H9 (cell line): ENCODE measurements around the gene PCED1A. TPM values are rescaled to one million over a fixed set of nuclear protein-coding genes. Genes with fewer than 3 reads are reported as not detected.

Source experiments
- DNase-seq: peaks from one replicate; pipeline ENCODE4 v3.0.0-alpha.2; 2017
- H2AFZ ChIP-seq: one replicate; pipeline ENCODE4 v1.6.1; 2013; ENCODE audit warnings: mild to moderate bottlenecking, low read length, control low read depth, moderate library complexity
- H2AK5ac ChIP-seq: 2 replicates; pipeline ENCODE4 v1.6.1; 2013; ENCODE audit warnings: low read length, control low read depth, mixed read lengths; ENCODE audit not compliant: insufficient read length
- H2BK120ac ChIP-seq: one replicate; pipeline ENCODE4 v1.6.1; 2013; ENCODE audit warnings: low read depth, mild to moderate bottlenecking, low read length, control low read depth, inconsistent platforms; ENCODE audit not compliant: poor library complexity, severe bottlenecking
- H2BK12ac ChIP-seq: 2 replicates; pipeline ENCODE4 v1.6.1; 2013; ENCODE audit warnings: low read length, control low read depth, mixed read lengths, low read depth; ENCODE audit not compliant: insufficient read length
- H2BK15ac ChIP-seq: 2 replicates; pipeline ENCODE4 v1.6.1; 2013; ENCODE audit warnings: low read depth, low read length, control low read depth
- H2BK20ac ChIP-seq: one replicate; pipeline ENCODE4 v1.6.1; 2013; ENCODE audit warnings: low read depth, mild to moderate bottlenecking, low read length, control low read depth, inconsistent platforms; ENCODE audit not compliant: poor library complexity, severe bottlenecking
- H2BK5ac ChIP-seq: 2 replicates; pipeline ENCODE4 v1.6.1; 2013; ENCODE audit warnings: low read length, control low read depth, mixed read lengths; ENCODE audit not compliant: insufficient read length
- H3K14ac ChIP-seq: 2 replicates; pipeline ENCODE4 v1.6.1; 2013; ENCODE audit warnings: low read length, control low read depth; ENCODE audit not compliant: insufficient read depth
- H3K18ac ChIP-seq: 2 replicates; pipeline ENCODE4 v1.6.1; 2013; ENCODE audit warnings: low read depth, mild to moderate bottlenecking, mixed read lengths, low read length, control low read depth; ENCODE audit not compliant: insufficient read length
- H3K23ac ChIP-seq: 2 replicates; pipeline ENCODE4 v1.6.1; 2013; ENCODE audit warnings: low read length, control low read depth, mixed read lengths, low read depth; ENCODE audit not compliant: insufficient read length
- H3K23me2 ChIP-seq: 2 replicates; pipeline ENCODE4 v1.6.1; 2013; ENCODE audit warnings: low read depth, mild to moderate bottlenecking, mixed read lengths, low read length, control low read depth; ENCODE audit not compliant: insufficient read length, poor library complexity, severe bottlenecking
- H3K27ac ChIP-seq: 2 replicates; pipeline ENCODE4 v1.5.1; 2013; ENCODE audit warnings: low read length, control low read depth, mixed read lengths, low read depth; ENCODE audit not compliant: insufficient read length
- H3K27me3 ChIP-seq: 2 replicates; pipeline ENCODE4 v1.6.1; 2013; ENCODE audit warnings: low read length, control low read depth, inconsistent platforms; ENCODE audit not compliant: insufficient read depth
- H3K4ac ChIP-seq: 2 replicates; pipeline ENCODE4 v1.6.1; 2013; ENCODE audit warnings: low read depth, mild to moderate bottlenecking, control low read depth, inconsistent platforms, low read length, moderate library complexity
- H3K4me1 ChIP-seq: 2 replicates; pipeline ENCODE4 v1.6.1; 2013; ENCODE audit warnings: low read length, control low read depth, inconsistent platforms; ENCODE audit not compliant: insufficient read depth
- H3K4me2 ChIP-seq: 2 replicates; pipeline ENCODE4 v1.6.1; 2013; ENCODE audit warnings: low read length, control low read depth, mixed read lengths; ENCODE audit not compliant: insufficient read length, insufficient read depth
- H3K56ac ChIP-seq: 2 replicates; pipeline ENCODE4 v1.6.1; 2013; ENCODE audit warnings: low read depth, mild to moderate bottlenecking, mixed read lengths, low read length, control low read depth; ENCODE audit not compliant: insufficient read length
- H3K79me1 ChIP-seq: 2 replicates; pipeline ENCODE4 v1.6.1; 2013; ENCODE audit warnings: low read depth, mild to moderate bottlenecking, moderate library complexity, low read length, control low read depth, inconsistent platforms; ENCODE audit not compliant: insufficient read depth, poor library complexity, severe bottlenecking
- H3K79me2 ChIP-seq: 2 replicates; pipeline ENCODE4 v1.6.1; 2013; ENCODE audit warnings: low read length, control low read depth, inconsistent platforms; ENCODE audit not compliant: insufficient read depth
- H3K9ac ChIP-seq: 2 replicates; pipeline ENCODE4 v1.6.1; 2013; ENCODE audit warnings: low read length, control low read depth, mixed read lengths; ENCODE audit not compliant: insufficient read length; ENCODE audit errors: extremely low read depth
- H3K9me3 ChIP-seq: one replicate; pipeline ENCODE4 v1.6.1; 2013; ENCODE audit warnings: low read depth, low read length, inconsistent platforms; ENCODE audit not compliant: control insufficient read depth
- H3T11ph ChIP-seq: one replicate; pipeline ENCODE4 v1.6.1; 2013; ENCODE audit warnings: mild to moderate bottlenecking, low read length, control low read depth, inconsistent platforms
- H4K20me1 ChIP-seq: one replicate; pipeline ENCODE4 v1.6.1; 2013; ENCODE audit not compliant: control insufficient read depth, insufficient read length, insufficient read depth
- H4K5ac ChIP-seq: 2 replicates; pipeline ENCODE4 v1.6.1; 2013; ENCODE audit warnings: low read depth, mild to moderate bottlenecking, mixed read lengths, low read length, control low read depth; ENCODE audit not compliant: insufficient read length
- H4K8ac ChIP-seq: replicated peaks from 2 replicates; pipeline ENCODE4 v1.6.1; 2013; ENCODE audit warnings: low read length, control low read depth, mixed read lengths, low read depth; ENCODE audit not compliant: insufficient read length
- H4K91ac ChIP-seq: 2 replicates; pipeline ENCODE4 v1.6.1; 2013; ENCODE audit warnings: low read depth, mild to moderate bottlenecking, moderate library complexity, mixed read lengths, low read length, control low read depth; ENCODE audit not compliant: insufficient read length
- H3K27ac Mint-ChIP-seq, 3 experiments: 2 replicates in 2 of 3; 3 replicates in 1 of 3; pipeline ENCODE4 v1.8.0; 2020 to 2021; ENCODE audit warnings: mixed read lengths in 3 of 3, mild to moderate bottlenecking in 1 of 3, moderate library complexity in 1 of 3
- H3K27me3 Mint-ChIP-seq: 2 replicates; pipeline ENCODE4 v1.8.0; 2021; ENCODE audit warnings: low read depth, mild to moderate bottlenecking, moderate library complexity, mixed read lengths
- H3K36me3 Mint-ChIP-seq, 3 experiments: 2 replicates in 2 of 3; 3 replicates in 1 of 3; pipeline ENCODE4 v1.8.0; 2020 to 2021; ENCODE audit warnings: low read depth in 3 of 3, mixed read lengths in 3 of 3; ENCODE audit not compliant: insufficient read depth in 1 of 3
- H3K4me1 Mint-ChIP-seq, 2 experiments: 2 replicates each; pipeline ENCODE4 v1.8.0; 2020; ENCODE audit warnings: mixed read lengths in 2 of 2
- H3K4me3 Mint-ChIP-seq, 2 experiments: 2 replicates in 1 of 2; 3 replicates in 1 of 2; pipeline ENCODE4 v1.8.0; 2020 to 2021; ENCODE audit warnings: mild to moderate bottlenecking in 2 of 2, mixed read lengths in 2 of 2, moderate library complexity in 1 of 2
- H3K9me3 Mint-ChIP-seq, 2 experiments: 2 replicates in 1 of 2; 3 replicates in 1 of 2; pipeline ENCODE4 v1.8.0; 2020; ENCODE audit warnings: mild to moderate bottlenecking in 2 of 2, mixed read lengths in 2 of 2, moderate library complexity in 1 of 2
- CTCF ChIP-seq: fragments of 200-600 bp; sonication (generic); conservative IDR thresholded peaks from 3 replicates; pipeline ENCODE4 v1.8.0; 2021; ENCODE audit warnings: antibody characterized with exemption, mild to moderate bottlenecking
- WGBS: extraction: QIAGEN DNeasy Blood & Tissue Kit; methylation state at CpG from one replicate; pipeline ENCODE4 v1.1.7; 2013; ENCODE audit warnings: missing lambda C conversion rate, low lambda C conversion rate, mixed read lengths; ENCODE audit not compliant: insufficient read length; ENCODE audit errors: extremely low coverage; 5-methylcytosine and 5-hydroxymethylcytosine counted together
- total RNA-seq: library from RNA; stranded (reverse); gene quantifications from 2 replicates; pipeline ENCODE4 v1.2.1, GENCODE V29; 2021

Gene PCED1A
- total RNA-seq, 1 experiment from 2014 or later = 30.8 TPM

DNA sequence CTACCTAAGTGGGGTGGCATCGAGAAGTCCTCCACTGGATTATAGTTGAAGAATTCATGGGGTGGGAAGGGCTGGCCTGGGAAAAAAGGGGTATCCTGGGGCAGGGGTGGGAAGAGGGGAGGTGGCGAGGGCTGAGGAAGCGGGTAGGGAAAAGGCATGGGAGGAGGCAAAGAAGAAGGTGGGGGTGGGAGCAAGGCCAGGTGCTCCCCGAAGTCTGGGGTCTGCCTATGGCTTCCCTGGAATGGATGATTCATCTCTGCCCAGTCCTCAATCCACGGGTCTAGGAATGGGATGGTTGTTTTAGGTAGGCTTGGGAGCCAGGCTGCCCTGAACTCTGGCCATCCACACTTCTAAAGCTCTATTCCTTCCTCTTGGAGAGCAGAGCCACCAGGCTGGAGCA is 4.4 kb downstream of the PCED1A start:
- Histone ChIP-seq H3K56ac (no peak overlapping the region), H3K23me2 (peaks cover 3% of the 10 kb centered on the region), H3K79me2 (no peaks in the 10 kb centered on the region), H2BK120ac (no peak overlapping the region), H4K20me1 (no peaks in the 10 kb centered on the region), H3K9ac (no peak overlapping the region), H3K4ac (no peak overlapping the region), H3K4me2 (no peak overlapping the region), H3K14ac (no peak overlapping the region), H3K18ac (no peak overlapping the region), H2BK15ac (no peak overlapping the region), H2AFZ (no peak overlapping the region), H3K9me3 (no peaks in the 10 kb centered on the region), H3K4me1 (no peaks in the 10 kb centered on the region), H3K79me1 (no peaks in the 10 kb centered on the region), H2BK5ac (no peak overlapping the region), H2BK12ac (no peak overlapping the region), H3K27me3 (peaks cover 7% of the 10 kb centered on the region; the same call in 1 of the 2 replicates), H3T11ph (no peak overlapping the region), H3K27ac (no peak overlapping the region), H4K8ac (no peak overlapping the region), H2BK20ac (no peak overlapping the region), H4K5ac (no peak overlapping the region), H2AK5ac (no peak overlapping the region), H4K91ac (no peak overlapping the region), H3K23ac (no peak overlapping the region)
- WGBS = no CpG with 5 or more reads among the region's 5 CpGs
- H3K9me3 Mint-ChIP-seq = peaks cover 0 to 4% of the 10 kb centered on the region in 2 experiments; a peak in 1 of 5 replicates
- H3K27ac Mint-ChIP-seq = no peak overlapping the region
- TF ChIP-seq CTCF = no peak
- peaks cover 3 to 27% (median 23%) of the 10 kb centered on the region in 3 experiments for H3K36me3 Mint-ChIP-seq
- peaks cover 3 to 7% of the 10 kb centered on the region in 2 experiments; a peak in 3 of 4 replicates for H3K4me1 Mint-ChIP-seq
- H3K4me3 Mint-ChIP-seq = no peak overlapping the region; a peak in 1 of 5 replicates
- H3K27me3 Mint-ChIP-seq = peaks cover 12% of the 10 kb centered on the region
- no peak for DNase-seq
